HG03060 (cell line): ENCODE results near the gene PLTP.
"Not testable (repeated sequence)": the region's sequence is repeated elsewhere in the genome, so short reads cannot be mapped to it uniquely, and the experiment has no call there.

ENCODE experiments used
- ATAC-seq: cut with Tn5 transposase; IDR thresholded peaks from one replicate; pipeline ENCODE4 v1.9.1; 2021; ENCODE audit warnings: low read depth, moderate number of reproducible peaks; ENCODE audit not compliant: unreplicated experiment

Gene PLTP

DNA sequence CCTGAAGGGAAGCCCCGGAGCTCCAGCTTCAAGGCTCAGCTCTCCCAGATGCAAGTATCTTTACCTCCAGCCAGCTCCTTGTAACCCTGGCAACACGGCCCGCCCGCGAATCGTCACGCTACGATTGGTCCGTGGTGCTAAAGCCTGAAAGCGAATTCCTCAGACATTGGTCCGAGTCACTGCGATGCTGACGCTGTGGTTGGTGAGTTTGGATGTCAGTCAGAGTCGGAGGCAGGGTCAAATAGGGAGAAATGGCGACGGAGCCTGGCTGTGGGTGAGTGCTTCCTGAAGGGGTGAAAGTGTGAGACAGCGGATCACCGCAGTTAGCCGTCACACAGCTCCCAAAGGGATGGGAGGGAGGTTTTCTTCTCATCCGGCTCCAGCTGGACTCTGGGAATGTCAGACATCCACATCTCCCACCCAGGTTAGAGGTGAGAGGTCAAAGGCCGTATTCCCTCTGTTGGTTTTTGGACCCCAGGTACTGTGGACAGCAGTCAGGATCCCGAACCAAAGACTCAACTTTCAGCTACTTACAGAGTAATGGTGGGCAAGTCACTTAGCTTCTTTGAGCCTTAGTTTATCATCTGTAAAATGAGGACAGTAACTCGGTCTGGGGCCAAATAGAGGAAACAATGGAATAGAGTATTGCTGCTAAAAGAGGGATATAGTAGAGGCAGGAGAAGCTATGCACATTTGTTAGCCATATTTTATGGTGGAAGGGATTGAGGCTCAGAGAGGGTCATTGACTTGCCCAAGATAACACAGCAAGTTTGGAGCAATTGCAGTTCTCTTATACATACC lies 30.8 kb downstream of the PLTP start, which contains the start of gene ZSWIM1:
Gene ZSWIM1, plus strand, starts transcription at position 240 of the 801 bp plus-strand sequence. CDS start 1,366 bp downstream, outside the sequence.
- ATAC-seq, result peak; percentile 93

DNA sequence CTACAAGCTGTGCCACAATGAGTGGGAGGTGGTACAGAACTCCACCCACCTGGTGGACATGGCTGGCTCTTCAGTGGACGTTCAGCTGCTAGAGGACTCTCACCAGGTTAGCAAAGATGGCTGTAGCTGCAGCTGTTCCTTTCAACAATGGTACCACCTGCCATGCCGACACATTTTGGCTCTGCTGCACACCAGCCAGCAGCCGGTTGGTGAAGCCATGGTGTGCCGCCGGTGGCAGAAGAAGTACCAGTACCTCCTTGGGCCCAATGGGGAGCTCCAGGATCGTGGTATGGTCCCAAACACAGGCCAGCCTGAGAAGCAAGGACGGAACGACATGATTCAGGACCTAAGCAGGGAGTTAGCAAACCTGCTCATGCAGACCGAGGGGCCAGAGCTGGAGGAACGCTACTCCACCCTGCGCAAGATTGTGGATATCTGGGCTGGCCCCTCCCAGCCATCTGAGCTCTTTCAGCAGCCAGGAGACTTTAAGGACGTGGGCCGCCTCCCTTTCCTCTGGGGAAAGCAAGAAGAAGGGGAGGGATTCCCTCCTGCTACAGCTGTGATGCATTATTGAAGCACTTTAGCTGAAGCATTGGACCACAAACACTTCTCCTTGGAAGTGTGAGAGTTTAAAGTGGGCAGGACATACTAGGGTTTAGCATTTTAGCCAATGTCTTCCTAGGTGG lies 33.7 kb downstream of the PLTP start:
- no peak for ATAC-seq

DNA sequence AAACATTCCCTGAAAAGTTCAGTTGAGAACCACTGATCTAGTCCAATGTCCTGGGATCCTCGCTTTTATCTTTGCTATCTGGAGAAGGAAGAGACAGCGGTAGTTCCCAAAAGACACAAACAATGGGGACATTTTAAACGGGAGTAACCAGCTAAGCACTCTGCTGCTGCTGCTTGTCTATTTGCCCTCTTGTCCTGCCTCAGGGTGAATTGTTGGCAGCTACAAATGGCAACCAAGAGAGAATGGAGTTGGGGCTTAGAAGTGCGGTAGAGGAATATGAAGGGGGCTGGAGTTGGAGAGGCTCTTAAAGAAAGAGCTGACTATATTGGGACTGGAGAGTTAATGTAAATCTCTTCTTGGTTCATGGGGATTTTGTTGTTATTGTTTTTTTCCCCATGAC lies 37.4 kb downstream of the PLTP start:
- no peak for ATAC-seq

DNA sequence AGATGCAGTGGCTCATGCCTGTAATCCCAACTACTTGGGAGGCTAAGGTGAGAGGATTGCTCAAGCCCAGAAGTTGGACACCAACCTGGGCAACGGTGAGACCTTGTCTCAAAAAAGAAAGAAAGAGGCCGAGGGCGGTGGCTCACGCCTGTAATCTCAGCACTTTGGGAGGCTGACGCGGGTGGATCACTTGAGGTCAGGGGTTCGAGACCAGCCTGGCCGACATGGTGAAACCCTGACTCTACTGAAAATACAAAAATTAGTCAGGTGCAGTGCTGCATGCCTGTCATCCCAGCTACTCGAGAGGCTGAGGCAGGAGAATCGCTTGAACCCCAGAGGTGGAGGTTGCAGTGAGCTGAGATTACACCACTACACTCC lies 37.9 kb downstream of the PLTP start:
- ATAC-seq, result not testable (repeated sequence)

DNA sequence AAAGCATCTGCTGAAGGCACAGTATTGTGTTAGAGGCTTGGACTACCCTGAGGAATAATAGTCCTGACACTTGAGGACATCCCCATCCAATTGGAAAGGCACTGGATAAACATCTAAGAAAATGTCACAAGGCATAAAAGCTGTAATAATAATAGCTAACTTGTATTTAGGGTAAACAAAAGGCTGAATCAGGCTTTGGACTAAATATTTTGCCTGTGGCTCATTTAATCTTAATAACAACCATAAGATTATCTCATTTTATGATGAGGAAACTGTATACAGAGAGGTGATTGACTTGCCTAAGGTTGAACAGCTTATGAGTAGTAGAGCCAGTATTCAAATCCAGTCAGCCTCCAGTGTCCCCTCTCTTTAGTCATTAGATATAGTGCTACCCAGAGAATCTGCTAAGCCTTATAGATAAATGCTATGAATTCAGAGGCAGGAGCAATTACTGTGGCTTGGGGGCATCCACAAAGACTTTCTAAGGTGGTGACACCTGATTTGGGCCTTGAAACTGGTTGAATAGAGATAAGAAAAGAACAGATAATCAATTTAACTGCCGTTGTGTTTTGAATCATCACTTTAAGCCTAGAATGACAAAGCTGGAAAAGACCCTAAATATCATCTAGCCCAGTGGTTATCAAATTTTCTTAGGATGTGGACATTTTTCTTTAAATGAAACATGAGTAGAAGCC lies 38.4 kb downstream of the PLTP start:
- no peak for ATAC-seq

DNA sequence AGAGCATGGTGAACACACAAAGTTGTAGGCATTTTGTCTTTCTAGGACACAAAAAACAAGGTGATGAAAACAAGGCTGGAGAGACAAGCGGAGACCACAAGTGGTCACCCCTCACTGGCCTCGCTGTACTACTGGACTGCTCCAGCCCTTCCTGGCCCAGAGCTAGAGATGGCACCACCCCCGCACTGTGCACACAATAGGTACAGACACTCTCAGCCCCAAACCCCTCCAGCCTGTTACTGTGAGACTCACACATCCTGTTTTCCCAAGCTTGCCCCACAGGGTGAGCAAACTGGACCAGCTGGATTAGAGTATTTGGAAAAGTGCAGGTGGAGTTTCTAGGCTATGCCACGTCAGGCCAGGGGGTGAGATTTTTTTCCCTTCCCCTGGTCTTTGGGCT lies 39.3 kb downstream of the PLTP start:
- no peak for ATAC-seq

DNA sequence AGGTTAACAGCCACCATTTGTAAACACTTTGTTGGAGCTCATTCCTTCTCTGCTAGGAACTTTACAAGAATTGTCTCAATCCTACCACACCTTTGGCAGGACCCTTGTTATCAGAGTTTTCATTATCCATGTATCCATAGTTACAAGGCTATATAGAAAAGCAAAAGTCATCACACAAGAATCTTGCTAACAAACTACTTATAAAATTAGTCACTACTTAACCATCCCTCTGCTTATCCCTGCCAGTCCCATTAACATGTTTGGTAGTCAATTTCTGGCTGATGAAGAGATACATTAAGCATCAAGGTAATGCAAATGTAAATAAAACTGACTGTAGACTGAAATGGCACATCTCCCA lies 44.2 kb downstream of the PLTP start:
- no peak for ATAC-seq

DNA sequence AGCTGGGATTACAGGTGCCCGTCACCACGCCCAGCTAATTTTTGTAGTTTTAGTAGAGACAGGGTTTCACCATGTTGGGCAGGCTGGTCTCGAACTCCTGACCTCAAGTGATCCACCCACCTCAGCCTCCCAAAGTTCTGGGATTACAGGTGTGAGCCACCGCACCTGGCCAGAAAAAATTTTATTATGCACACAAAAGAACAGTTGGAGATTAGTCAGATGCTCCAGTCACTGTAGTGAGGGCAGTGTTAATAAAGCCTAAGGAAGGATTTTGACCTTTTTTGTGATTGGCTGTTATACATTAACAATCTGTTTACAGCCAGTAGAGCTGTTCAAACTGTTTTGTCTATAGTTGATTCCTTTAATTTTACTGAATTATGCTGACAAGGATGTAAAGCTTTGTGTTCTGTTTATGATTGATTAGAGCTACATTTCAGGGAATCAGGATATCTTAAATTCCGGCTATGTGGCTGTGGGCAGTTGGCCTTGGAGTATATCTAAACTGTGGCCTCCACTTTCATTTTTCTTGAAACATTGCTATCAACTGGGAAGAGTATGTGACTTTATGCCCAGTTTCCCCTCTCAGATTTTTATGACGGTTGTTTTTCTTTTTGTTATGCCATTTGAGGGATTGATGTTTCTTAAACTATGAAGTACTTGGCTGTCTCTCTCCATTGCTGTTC lies 44.7 kb downstream of the PLTP start:
- ATAC-seq, result no peak

DNA sequence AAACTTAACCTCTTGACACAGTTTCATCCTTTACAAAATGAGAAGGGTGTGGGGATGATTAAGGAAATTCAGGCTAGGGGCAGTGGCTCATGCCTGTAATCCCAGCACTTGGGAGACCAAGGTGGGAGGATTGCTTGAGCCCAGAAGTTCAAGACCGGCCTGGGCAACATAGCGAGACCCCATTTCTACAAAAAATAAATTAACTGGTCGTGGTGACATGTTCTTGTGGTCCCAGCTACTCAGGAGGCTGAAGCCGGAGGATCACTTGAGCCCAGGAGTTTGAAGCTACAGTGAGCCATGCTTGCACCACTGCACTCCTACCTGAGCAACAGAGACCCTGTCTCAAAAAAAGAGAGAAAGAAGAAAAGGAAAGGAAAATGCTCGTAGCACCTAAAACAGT lies 45.5 kb downstream of the PLTP start:
- ATAC-seq, result no peak

DNA sequence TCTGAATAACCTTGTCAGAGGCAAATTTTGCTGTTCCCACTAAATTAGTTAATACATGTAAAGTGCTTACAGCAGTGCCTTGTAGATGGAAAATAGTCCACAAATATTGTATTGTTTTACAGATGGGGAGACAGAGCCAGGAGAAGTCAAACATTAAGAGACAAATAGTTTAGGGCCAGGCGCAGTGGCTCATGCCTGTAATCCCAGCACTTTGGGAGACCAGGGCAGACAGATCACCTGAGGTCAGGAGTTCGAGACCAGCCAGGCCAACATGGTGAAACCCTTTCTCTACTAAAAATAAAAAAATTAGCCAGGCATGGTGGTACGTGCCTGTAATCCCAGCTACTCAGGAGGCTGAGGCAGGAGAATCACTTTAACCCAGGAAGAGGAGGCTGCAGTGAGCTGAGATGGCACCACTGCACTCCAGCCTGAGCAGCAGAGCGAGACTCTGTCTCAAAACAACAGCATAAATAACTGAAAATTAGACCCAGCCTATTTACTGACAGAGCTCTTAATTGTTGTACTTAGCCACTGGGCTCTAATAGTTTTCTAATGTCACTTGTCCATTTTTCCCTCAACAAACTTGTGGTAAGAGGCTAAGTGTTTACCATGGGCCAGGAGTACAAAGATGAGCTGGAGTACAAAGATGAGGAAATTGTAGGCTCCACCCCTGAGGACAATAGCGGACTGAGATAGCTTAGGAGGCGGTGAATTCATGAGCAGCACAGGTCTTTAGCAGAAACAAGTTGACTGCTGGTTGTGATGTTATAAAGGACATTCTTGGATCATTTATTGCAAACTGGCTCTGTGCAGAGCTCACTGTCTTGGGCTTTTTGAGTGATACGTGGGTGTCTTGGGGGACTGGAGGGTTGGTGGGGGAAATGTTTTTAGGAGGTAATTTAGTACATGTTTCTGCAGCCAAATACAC lies 48.1 kb downstream of the PLTP start:
- no peak for ATAC-seq

DNA sequence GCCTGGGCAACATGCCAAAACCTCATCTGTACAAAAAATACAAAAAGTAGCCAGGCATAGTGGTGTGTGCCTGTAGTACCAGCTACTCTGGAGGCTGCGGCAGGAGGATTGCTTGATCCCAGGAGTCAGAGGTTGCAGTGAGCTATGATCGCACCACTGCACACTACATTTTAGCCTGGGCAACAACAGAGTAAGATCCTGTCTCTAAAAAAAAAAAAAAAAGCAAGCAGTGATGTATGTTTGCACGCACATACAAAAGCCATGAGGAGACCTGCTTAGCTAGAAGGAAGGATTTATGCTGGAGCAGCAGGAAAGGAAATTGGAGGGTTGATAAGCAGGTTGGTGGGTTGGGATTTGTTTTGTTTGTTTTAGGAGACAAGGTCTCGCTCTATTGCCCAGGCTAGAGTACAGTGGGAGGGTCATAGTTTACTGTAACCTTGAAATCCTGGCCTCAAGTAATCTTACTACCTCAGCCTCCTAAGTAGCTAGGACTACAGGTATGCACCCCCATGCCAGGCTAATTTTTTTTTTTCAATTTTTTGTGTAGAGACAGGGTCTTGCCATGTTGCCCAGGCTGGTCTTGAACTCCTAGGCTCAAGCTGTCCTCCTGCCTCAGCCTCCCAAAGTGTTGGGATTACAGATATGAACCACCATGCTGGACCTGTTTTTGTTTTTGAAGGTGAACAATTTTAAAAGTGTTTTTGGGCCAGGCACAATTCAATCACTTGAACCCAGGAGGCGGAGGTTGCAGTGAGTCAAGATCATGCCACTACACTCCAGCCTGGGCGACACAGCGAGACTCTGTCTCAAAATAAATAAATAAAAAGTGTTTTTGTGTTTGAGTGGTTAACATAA lies 50.5 kb downstream of the PLTP start:
- no peak for ATAC-seq

DNA sequence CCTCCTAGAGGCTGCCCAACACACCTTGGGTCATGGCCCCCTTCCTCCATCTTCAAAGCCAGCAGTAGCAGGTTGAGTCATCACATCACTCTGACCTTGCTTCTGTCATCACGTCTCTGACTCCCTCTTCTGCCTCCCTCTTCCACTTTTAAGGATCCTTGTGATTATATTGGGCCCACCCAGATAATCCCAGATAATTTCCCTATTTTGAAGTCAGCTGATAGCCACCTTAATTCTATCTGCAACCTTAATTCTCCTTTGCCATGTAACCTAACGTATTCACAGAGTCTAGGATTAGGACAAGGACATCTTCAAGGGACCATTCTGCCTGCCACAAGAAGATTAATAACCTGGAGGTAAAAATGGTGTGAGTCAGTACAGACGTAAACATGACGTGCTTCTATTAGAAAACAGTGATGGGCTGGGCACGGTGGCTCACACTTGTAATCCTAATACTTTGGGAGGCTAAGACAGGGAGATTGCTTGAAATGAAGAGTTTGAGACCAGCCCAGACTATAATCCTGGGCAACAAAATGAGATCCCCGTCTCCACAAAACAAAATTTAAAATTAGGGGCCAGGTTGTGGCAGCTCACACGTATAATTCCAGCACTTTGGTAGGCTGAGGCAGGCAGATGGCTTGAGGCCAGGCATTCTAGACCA lies 51.3 kb downstream of the PLTP start:
- ATAC-seq, result no peak

DNA sequence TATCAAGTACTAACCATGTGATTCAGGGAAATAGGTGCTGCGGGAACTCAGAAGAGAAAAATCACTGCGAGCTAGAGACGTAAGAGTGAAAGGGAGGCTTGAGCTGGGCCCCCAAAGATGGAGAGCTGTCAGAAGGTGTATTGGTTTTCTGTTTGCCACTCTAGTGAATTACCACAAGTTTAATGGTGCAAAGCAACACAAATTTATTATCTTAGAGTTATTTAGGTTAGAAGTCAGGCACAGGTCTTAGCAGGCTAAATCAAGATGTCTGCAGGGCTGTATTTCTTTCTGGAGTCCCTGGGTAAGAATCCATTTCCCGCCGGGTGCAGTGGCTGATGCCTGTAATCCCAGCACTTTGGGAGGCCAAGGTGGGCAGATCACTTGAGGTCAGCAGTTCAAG lies 52.0 kb downstream of the PLTP start:
- ATAC-seq, result no peak

DNA sequence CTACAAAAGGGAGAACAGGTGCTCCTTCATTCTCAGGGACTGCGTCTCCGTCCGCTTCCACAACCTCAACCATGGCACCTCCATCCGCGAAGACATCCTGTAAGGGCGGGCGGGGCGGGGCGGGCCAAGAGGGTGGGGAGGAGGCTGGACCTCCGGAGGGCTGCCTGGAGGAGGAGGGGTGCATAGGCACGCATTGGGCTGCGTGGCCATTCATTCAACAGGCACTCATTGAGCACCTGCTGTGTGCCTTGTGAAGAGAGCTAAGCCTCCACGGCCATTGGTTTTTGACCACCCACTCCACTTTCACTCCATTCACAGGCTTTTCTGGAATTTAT lies 54.1 kb downstream of the PLTP start:
- ATAC-seq, result no peak

DNA sequence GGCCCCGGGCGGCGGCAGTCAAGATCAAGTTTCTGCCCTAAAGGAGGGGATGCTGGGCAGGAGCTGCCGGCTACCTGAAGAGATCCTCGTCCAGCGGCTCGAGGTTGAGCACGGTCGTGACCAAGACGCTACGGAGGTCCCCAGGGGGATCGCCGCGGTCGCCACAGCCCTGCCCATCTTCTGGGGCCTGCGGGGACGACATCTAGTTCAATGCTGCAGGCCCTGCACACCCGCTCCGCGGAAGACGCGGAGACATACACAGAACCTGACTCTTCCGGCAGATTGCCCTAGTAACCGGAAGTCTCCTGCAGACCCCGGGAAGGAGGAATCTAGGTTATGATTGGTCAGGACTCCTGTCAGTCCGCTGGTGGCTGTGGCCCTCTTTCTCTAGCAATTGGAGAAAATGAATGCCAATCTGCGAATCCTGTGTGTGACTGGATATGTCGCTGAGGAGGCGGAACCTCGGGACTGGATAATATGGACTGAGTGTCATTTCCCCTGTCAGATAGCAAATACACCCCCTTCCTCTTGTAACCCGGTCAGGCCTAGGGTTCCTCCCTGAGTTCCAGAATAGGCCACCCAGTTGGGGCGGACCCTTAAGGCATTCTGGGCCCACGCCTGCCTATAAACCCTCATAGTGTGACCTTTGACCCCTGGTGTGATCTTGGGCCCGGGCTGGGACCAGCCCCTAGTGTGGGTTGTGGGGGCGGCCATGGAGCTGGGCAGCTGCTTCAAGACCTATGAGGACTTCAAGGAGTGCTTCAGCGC lies 54.7 kb downstream of the PLTP start, which contains the start of the genes ACOT8 and ZSWIM3:
Gene ACOT8, minus strand, starts transcription at position 279 of the 768 bp plus-strand sequence. Its CDS starts 77 bp downstream, at position 202.
Gene ZSWIM3, plus strand, starts transcription at position 501 of the 768 bp plus-strand sequence. Its CDS starts 212 bp downstream, at position 713.
- ATAC-seq, result peak; percentile 88

DNA sequence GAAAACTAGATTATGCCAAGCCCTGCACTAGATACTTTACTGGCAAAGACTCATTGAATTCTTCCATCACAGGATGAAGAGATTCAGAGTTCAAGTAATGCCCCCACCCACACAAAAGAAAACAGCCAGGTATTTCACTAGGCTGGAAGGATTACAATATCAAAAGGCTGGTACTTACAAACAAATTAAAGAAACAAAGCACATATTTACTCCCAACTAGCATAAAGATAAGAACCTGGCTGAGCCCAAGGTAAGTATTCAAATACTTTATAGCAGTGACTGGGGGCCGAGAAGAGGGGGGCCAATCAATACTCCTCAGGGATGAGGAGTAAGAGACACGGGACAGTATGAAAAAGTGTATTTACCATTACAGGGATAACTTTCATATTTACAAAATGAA lies 58.5 kb downstream of the PLTP start:
- no peak for ATAC-seq

DNA sequence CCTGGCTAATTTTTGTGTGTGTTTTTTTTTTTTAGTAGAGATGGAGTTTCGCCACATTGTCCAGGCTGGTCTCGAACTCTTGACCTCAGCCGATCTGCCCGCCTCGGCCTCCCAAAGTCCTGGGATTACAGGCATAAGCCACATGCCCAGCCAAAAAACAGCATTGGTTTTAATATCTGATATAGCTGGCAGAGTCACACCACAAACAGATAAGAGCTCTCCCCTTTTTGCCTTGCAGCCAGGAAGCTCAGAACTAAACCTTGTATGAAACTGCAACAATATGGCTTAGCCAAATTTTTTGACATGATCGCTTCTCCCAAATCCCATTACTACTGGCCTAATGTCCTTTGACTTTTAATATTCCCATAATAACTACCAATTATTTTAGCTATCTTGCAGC lies 59.6 kb downstream of the PLTP start:
- no peak for ATAC-seq

DNA sequence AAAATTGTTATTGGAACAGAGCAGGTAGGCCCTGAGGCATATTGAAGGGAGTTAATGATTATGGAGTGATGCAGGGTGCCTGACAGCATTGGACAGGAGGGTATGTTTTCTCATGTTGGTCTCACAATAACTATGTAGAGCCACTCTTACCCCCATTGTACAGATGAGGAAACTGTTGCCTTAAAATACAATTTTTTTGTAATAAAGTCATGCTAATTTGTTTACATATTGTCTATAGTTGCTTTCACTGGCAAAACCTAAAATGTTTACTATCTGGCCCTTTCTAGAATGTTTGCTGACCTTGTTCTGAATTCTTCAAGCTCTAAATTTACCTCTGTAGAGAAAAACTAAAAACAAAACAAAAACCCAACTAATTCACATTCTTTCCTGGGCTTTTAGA lies 60.5 kb downstream of the PLTP start:
- ATAC-seq, result no peak
